Measurements from ENCODE around the gene SLC9A9. TPM values are rescaled to one million over a fixed set of nuclear protein-coding genes. Genes with fewer than 3 reads are reported as not detected.

Gene SLC9A9
- total and polyA plus RNA-seq, 10 of the 15 experiments (the other 5 are each of a cell fraction or from before 2014, with no cell fraction given) = 3.5 to 14.2 (median 9.3) TPM

DNA sequence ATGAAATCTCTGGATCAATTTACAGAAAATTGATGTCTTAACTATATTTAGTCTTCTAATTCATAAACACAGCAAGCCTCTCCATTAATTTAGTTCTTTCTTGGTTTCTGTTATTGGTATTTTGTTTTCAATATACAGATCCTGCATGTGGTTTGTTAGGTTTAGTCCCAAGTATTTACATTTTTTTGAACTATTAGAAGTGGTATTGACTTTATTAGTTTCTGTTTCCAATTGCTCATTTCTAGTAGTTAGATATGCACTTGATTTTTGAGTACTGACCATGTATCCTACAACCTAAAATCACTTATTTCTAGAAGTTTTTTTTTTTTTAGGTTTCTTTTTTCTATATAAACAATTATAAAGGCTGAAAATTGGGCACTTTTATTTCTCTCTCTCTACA is 392.8 kb downstream of the SLC9A9 start:
- Histone ChIP-seq H3K4me1 (ENCODE audit: control insufficient read depth, insufficient read depth, low read length) (no peaks in the 10 kb centered on the region), H3K9ac (ENCODE audit: control insufficient read depth, insufficient read depth, low read length) (no peak overlapping the region), H3K36me3 (ENCODE audit: control insufficient read depth in 2 of 2, insufficient read depth in 2 of 2, low read length in 1 of 2) (no peaks in the 10 kb centered on the region), H3K79me2 (ENCODE audit: control insufficient read depth, insufficient read depth, low read length) (no peaks in the 10 kb centered on the region), H3K9me3 (replicated peaks; ENCODE audit: control insufficient read depth, insufficient read depth, low read length) (no peaks in the 10 kb centered on the region; the same call in 2 of the 3 replicates), H3K4me2 (ENCODE audit: control insufficient read depth, insufficient read depth) (no peak overlapping the region), H4K20me1 (ENCODE audit: control insufficient read depth, insufficient read depth) (no peaks in the 10 kb centered on the region), H3K27me3 (replicated peaks in 1 of 2; ENCODE audit: control insufficient read depth in 2 of 2, insufficient read depth in 2 of 2, low read length in 1 of 2) (no peaks in the 10 kb centered on the region), H2AFZ (ENCODE audit: control insufficient read depth, low read depth, low read length) (no peak overlapping the region), H3K27ac (ENCODE audit: control insufficient read depth, insufficient read depth) (no peak overlapping the region), H3K4me3 (no peak overlapping the region)
- DNase-seq (ENCODE audit: low read depth, low spot score) (no peak), ATAC-seq (no peak), FAIRE-seq (no peak)
- in situ Hi-C loops (cut with MboI) = no loop called here
- TF ChIP-seq FOS (IDR thresholded peaks at IDR 0.05; ENCODE audit: borderline replicate concordance, extremely low read depth, insufficient read length) (no peak), NFIC (IDR thresholded peaks at IDR 0.05; ENCODE audit: low read depth, low read length) (peak; percentile 24; the same call in 1 of the 2 replicates), BCL3 (IDR thresholded peaks at IDR 0.05; ENCODE audit: borderline replicate concordance, insufficient read depth, low read depth, low read length, poor library complexity, severe bottlenecking) (no peak), TCF7 (IDR thresholded peaks at IDR 0.05; ENCODE audit: borderline replicate concordance) (0 out of 2 replicates have a peak, but pooled peaks have one; percentile 40), RUNX3 (IDR thresholded peaks at IDR 0.05; ENCODE audit: low read length) (peak; percentile 55)
- TF ChIP-seq, protein P1, sequence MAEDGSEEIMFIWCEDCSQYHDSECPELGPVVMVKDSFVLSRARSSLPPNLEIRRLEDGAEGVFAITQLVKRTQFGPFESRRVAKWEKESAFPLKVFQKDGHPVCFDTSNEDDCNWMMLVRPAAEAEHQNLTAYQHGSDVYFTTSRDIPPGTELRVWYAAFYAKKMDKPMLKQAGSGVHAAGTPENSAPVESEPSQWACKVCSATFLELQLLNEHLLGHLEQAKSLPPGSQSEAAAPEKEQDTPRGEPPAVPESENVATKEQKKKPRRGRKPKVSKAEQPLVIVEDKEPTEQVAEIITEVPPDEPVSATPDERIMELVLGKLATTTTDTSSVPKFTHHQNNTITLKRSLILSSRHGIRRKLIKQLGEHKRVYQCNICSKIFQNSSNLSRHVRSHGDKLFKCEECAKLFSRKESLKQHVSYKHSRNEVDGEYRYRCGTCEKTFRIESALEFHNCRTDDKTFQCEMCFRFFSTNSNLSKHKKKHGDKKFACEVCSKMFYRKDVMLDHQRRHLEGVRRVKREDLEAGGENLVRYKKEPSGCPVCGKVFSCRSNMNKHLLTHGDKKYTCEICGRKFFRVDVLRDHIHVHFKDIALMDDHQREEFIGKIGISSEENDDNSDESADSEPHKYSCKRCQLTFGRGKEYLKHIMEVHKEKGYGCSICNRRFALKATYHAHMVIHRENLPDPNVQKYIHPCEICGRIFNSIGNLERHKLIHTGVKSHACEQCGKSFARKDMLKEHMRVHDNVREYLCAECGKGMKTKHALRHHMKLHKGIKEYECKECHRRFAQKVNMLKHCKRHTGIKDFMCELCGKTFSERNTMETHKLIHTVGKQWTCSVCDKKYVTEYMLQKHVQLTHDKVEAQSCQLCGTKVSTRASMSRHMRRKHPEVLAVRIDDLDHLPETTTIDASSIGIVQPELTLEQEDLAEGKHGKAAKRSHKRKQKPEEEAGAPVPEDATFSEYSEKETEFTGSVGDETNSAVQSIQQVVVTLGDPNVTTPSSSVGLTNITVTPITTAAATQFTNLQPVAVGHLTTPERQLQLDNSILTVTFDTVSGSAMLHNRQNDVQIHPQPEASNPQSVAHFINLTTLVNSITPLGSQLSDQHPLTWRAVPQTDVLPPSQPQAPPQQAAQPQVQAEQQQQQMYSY (CRISPR knock-in tag; IDR thresholded peaks at IDR 0.05) = no peak
- SMC1A ChIA-PET (ENCODE audit: uncharacterized antibody, unreplicated experiment) = no interaction called here
- intact Hi-C loops (cut with micrococcal nuclease; ENCODE audit: unreplicated experiment) = no loop called here
- POLR2A ChIA-PET = no interaction called here
- no TSS peak for BruUV-seq (replicated peaks)
- CTCF ChIA-PET = no interaction called here
- RAD21 ChIA-PET (ENCODE audit: unreplicated experiment) = no interaction called here
